ENCODE results near the gene ABCB8. TPM values are rescaled to one million over a fixed set of nuclear protein-coding genes. Genes with fewer than 3 reads are reported as not detected.

ABCB8 gene
- total and polyA plus RNA-seq, 9 of the 15 experiments (the other 6 are each of a cell fraction or from before 2014, with no cell fraction given): 7.6 to 106 (median 36.3) TPM

GRCh38 chr7:151010307-151011096 lies 17.7 kb upstream of the ABCB8 start (continued):
- TF ChIP-seq, protein P1, sequence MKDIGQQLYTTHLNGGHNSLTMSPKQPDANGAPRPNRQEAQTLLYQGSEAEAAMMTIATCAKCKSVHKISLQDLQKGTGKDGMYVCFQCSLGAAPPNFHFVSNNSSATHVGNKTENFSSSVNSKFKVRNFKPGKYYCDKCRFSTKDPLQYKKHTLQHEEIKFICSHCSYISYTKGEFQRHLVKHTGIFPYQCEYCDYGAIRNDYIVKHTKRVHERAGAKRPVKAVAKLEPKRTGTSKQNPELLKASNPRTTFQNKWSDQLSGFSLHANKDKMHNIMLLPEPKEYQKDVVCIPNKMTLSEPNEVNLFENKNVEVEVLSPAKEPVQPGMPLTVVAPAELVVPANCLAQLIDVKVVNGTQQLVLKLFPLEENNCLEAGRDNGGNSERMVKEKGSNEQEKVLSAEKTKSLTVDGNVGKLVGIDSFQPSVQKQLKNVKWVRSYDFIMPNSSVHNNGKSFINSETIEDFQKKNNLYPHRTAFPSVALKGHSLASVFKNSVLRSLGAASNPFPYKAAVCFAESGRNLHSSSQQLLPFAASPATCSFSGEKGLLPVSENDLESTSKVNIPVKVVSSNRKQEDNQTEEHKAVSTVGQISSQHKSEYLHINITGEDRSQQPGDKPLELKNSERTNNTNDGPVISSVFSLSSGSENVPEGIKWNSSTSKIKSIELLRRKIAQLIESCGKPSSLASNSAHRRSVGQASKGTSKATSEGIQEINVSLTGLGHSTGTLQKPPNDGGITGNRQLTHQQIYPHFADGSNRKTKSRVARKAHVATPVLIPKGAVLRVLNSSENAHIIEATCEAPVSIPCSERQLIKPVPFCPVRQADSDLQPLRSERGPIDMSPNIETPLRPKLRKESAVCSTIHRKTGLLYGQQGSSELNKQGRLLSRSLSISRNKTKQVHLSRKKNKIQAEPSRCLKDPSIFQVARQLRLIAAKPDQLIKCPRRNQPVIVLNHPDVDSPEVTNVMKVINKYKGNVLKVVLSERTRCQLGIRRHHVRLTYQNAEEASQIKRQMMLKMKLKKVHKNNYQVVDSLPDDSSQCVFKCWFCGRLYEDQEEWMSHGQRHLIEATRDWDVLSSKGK (CRISPR knock-in tag; IDR thresholded peaks at IDR 0.05): no peak
- TF ChIP-seq CBX2 (IDR thresholded peaks at IDR 0.05; ENCODE audit: insufficient read depth, low read length, poor library complexity, severe bottlenecking): no peak
- TF ChIP-seq COPS2 (conservative IDR thresholded peaks at IDR 0.05): no peak
- peak; percentile 61 for TF ChIP-seq ZNF644 (tag; IDR thresholded peaks at IDR 0.05; ENCODE audit: low read depth)
- TF ChIP-seq PTRF (tag; IDR thresholded peaks at IDR 0.05): no peak
- no peak for TF ChIP-seq CEBPB (tag; IDR thresholded peaks at IDR 0.05)
- TF ChIP-seq, protein P2, sequence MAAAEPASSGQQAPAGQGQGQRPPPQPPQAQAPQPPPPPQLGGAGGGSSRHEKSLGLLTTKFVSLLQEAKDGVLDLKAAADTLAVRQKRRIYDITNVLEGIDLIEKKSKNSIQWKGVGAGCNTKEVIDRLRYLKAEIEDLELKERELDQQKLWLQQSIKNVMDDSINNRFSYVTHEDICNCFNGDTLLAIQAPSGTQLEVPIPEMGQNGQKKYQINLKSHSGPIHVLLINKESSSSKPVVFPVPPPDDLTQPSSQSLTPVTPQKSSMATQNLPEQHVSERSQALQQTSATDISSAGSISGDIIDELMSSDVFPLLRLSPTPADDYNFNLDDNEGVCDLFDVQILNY (CRISPR knock-in tag; IDR thresholded peaks at IDR 0.05): 0 out of 2 replicates have a peak, but pooled peaks have one; percentile 73
- TF ChIP-seq CCNT2 (IDR thresholded peaks at IDR 0.05; ENCODE audit: borderline replicate concordance, extremely low read depth, insufficient read length, low read depth, low read length): no peak
- TF ChIP-seq ZNF696 (CRISPR knock-in tag; conservative IDR thresholded peaks at IDR 0.05): no peak
- TF ChIP-seq SMARCB1 (IDR thresholded peaks at IDR 0.05; ENCODE audit: insufficient read length, low read depth): no peak
- TF ChIP-seq STAT5A (IDR thresholded peaks at IDR 0.05; ENCODE audit: borderline replicate concordance, low read length): no peak
- no peak for TF ChIP-seq PYGO2 (tag; IDR thresholded peaks at IDR 0.05)
- no peak for TF ChIP-seq ZNF707 (CRISPR knock-in tag; conservative IDR thresholded peaks at IDR 0.05)
- peak; percentile 84; the same call in 1 of the 2 replicates for TF ChIP-seq ATF6 (CRISPR knock-in tag; IDR thresholded peaks at IDR 0.05)
- TF ChIP-seq FOXP1 (CRISPR knock-in tag; IDR thresholded peaks at IDR 0.05): no peak
- no peak for TF ChIP-seq SMARCA5 (IDR thresholded peaks at IDR 0.05)
- TF ChIP-seq POLR3A (IDR thresholded peaks at IDR 0.05; ENCODE audit: borderline replicate concordance, extremely low read depth, insufficient read depth, insufficient read length): no peak
- no peak for TF ChIP-seq SMAD3 (CRISPR knock-in tag; conservative IDR thresholded peaks at IDR 0.05)
- no peak for TF ChIP-seq ZNF586 (CRISPR knock-in tag; conservative IDR thresholded peaks at IDR 0.05)
- TF ChIP-seq HDAC3 (IDR thresholded peaks at IDR 0.05; ENCODE audit: borderline replicate concordance, partially characterized antibody): no peak
- TF ChIP-seq ZNF174 (CRISPR knock-in tag; IDR thresholded peaks at IDR 0.05): no peak
- TF ChIP-seq SIN3A (IDR thresholded peaks at IDR 0.05; ENCODE audit: borderline replicate concordance in 2 of 2, control insufficient read depth in 1 of 2, low read depth in 2 of 2, low read length in 2 of 2): peak in 1 of 2 experiments; percentile 82; a peak in 3 of 4 replicates

Data from K562 (cell line).